Panc1 (cell line): ENCODE measurements around the gene SLC51B. TPM values are rescaled to one million over a fixed set of nuclear protein-coding genes. Genes with fewer than 3 reads are reported as not detected.

ENCODE experiments used
- ATAC-seq: fragments of 200-7000 bp; cut with Tn5 transposase; 2 replicates; pipeline ENCODE4 v1.9.1; 2020; ENCODE audit warnings: mild to moderate bottlenecking, moderate library complexity
- BruUV-seq: library from RNA; stranded (reverse); fragments of 400-500 nt; replicated peaks from 2 replicates; lab custom pipeline; 2021; lab: Mats Ljungman, UMichigan
- CTCF ChIA-PET: fragments of 300-600 bp; sonication (Branson Sonifier 250); formaldehyde crosslinking; loops from one replicate; lab custom pipeline; 2022; ENCODE audit warnings: antibody characterized with exemption; lab: Charles Lee
- POLR2A ChIA-PET: fragments of 300-600 bp; sonication (Branson Sonifier 250); formaldehyde crosslinking; loops from one replicate; lab custom pipeline; 2022; ENCODE audit warnings: antibody characterized with exemption; lab: Charles Lee
- DNase-seq: peaks from one replicate; pipeline ENCODE4 v3.0.0-alpha.2; 2010; ENCODE audit warnings: low read depth, low spot score
- H3K27ac ChIP-seq: 2 replicates; pipeline ENCODE4 v1.5.1; 2011; ENCODE audit warnings: mild to moderate bottlenecking, low read length, inconsistent platforms
- H3K27me3 ChIP-seq: fragments of 200-500 bp; sonication (Bioruptor generic); 2 replicates; pipeline ENCODE4 v1.6.0; 2014; ENCODE audit warnings: low read length, inconsistent platforms; ENCODE audit not compliant: control insufficient read depth, insufficient read depth
- H3K36me3 ChIP-seq: fragments of 200-500 bp; sonication (Bioruptor generic); 2 replicates; pipeline ENCODE4 v1.5.1; 2014; ENCODE audit warnings: inconsistent platforms, mild to moderate bottlenecking, low read length, moderate library complexity; ENCODE audit not compliant: control insufficient read depth, insufficient read depth
- H3K4me1 ChIP-seq: 2 replicates; pipeline ENCODE4 v1.5.1; 2011; ENCODE audit warnings: inconsistent platforms, mild to moderate bottlenecking, low read length, moderate library complexity; ENCODE audit not compliant: control insufficient read depth, insufficient read depth
- H3K4me3 ChIP-seq, 2 experiments: 2 replicates each; pipeline ENCODE4 v1.5.1; 2011 to 2012; ENCODE audit warnings: low read depth in 2 of 2, low read length in 2 of 2, mild to moderate bottlenecking in 2 of 2, inconsistent platforms in 1 of 2, moderate library complexity in 1 of 2
- H3K9me3 ChIP-seq: fragments of 200-500 bp; sonication (Bioruptor generic); 2 replicates; pipeline ENCODE4 v1.5.1; 2014; ENCODE audit warnings: low read depth, mild to moderate bottlenecking, inconsistent platforms, low read length, moderate library complexity; ENCODE audit not compliant: control insufficient read depth, insufficient read depth
- CTCF ChIP-seq: fragments of 450-650 bp; IDR thresholded peaks from 2 replicates; pipeline ENCODE4 v1.5.1; 2017; ENCODE audit warnings: mild to moderate bottlenecking
- POLR2AphosphoS5 ChIP-seq: IDR thresholded peaks from 2 replicates; pipeline ENCODE4 v1.6.1; 2012; ENCODE audit warnings: mild to moderate bottlenecking, low read depth, low read length, moderate library complexity
- REST ChIP-seq, 2 experiments: IDR thresholded peaks; 2 replicates each; pipeline ENCODE4 v1.6.1; 2011 to 2012; ENCODE audit warnings: low read depth in 2 of 2, control low read depth in 1 of 2, low read length in 1 of 2, mild to moderate bottlenecking in 1 of 2, moderate library complexity in 1 of 2; ENCODE audit not compliant: insufficient read depth in 1 of 2
- SIN3A ChIP-seq: IDR thresholded peaks from 2 replicates; pipeline ENCODE4 v1.6.1; 2012; ENCODE audit warnings: low read depth, mild to moderate bottlenecking, low read length, moderate library complexity, borderline replicate concordance; ENCODE audit not compliant: insufficient read depth
- TCF7L2 ChIP-seq: IDR thresholded peaks from 2 replicates; pipeline ENCODE4 v1.6.1; 2011; ENCODE audit warnings: mild to moderate bottlenecking, low read depth, low read length, inconsistent platforms
- in situ Hi-C: cut with HindIII; loops from 2 replicates; pipeline ENCODE4 v1.10.0; 2016; ENCODE audit warnings: low sequenced_read_pairs, low pct_unique_long_range_greater_than_20kb
- intact Hi-C: fragments of 100-400 bp; cut with micrococcal nuclease; formaldehyde crosslinking; loops from one replicate; pipeline ENCODE4 v1.10.0; 2022; ENCODE audit not compliant: unreplicated experiment
- total RNA-seq: library from RNA; stranded (reverse); gene quantifications from one replicate; pipeline ENCODE4 v1.2.1, GENCODE V29; 2021; ENCODE audit not compliant: unreplicated experiment

Gene SLC51B
- total RNA-seq, 1 experiment from 2014 or later, result 0.51 TPM

- intact Hi-C loops, result no loop called here
- CTCF ChIA-PET, result interaction anchor here (0.6 to 0.7 kb wide), 2 partner anchors 28 to 52 kb away, joined by 4 to 5 read pairs; no protein-coding TSS in a partner anchor
- no peak overlapping the region for H3K27ac ChIP-seq
- in situ Hi-C loops, result no loop called here
- H3K4me1 ChIP-seq, result peaks cover 9% of the 10 kb centered on the region
- no peaks in the 10 kb centered on the region for H3K27me3 ChIP-seq
- TF ChIP-seq SIN3A, result no peak
- TF ChIP-seq POLR2AphosphoS5, result no peak
- TF ChIP-seq TCF7L2, result no peak
- no peak for TF ChIP-seq CTCF
- no peak for TF ChIP-seq REST (IDR thresholded peaks at IDR 0.05; ENCODE audit: insufficient read depth in 1 of 2, low read depth in 2 of 2, low read length in 1 of 2)
- H3K36me3 ChIP-seq, result peaks cover 6% of the 10 kb centered on the region
- H3K4me3 ChIP-seq, result no peak overlapping the region
- ATAC-seq (no peak), DNase-seq (no peak)
- no TSS peak for BruUV-seq
- POLR2A ChIA-PET, result no interaction called here
- H3K9me3 ChIP-seq, result no peaks in the 10 kb centered on the region
Measured at GRCh38 chr15:65026756-65027155, 18.4 kb upstream of the SLC51B start.

GRCh38 chr15:65027593-65027992, 17.6 kb upstream of the SLC51B start:
- ChIA-PET POLR2A (no interaction called here), CTCF (interaction anchor here (0.6 kb wide), 1 partner anchor 27 kb away, joined by 4 read pairs; no protein-coding TSS in a partner anchor)
- Histone ChIP-seq H3K27ac (no peak overlapping the region), H3K36me3 (peaks cover 6% of the 10 kb centered on the region), H3K9me3 (no peaks in the 10 kb centered on the region), H3K27me3 (no peaks in the 10 kb centered on the region), H3K4me3 (no peak overlapping the region), H3K4me1 (peaks cover 9% of the 10 kb centered on the region)
- no TSS peak for BruUV-seq
- in situ Hi-C loops (no loop called here), intact Hi-C loops (no loop called here)
- DNase-seq, result no peak
- ATAC-seq, result no peak
- TF ChIP-seq CTCF, result no peak
- no peak for TF ChIP-seq SIN3A
